ENCODE measurements around the gene CCDC91.

The CCDC91 gene

DNA sequence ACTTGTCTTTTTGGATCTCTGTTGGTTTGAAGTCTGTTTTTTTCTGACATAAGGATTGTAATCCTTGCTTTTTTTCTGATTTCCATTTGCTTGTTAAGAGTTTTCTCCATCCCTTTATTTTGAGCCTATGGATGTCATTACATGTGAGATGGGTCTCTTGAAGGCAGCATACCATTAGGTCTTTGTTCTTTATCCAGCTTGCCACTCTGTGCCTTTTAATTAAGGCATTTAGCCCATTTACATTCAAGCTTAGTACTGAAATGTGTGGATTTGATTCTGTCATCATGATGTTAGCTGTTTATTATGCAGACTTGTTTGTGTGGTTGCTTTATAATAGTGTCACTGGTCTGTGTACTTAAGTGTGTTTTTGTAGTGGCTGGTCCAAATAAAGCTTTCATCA, 100.0 kb downstream of the CCDC91 start:
- Histone ChIP-seq H3K9ac (ENCODE audit: low read length) (no peak overlapping the region), H3K36me3 (replicated peaks; ENCODE audit: low read depth, low read length) (peaks cover 11% of the 10 kb centered on the region), H3K4me1 (ENCODE audit: low read length) (peaks cover 10% of the 10 kb centered on the region), H4K20me1 (ENCODE audit: insufficient read depth, low read length) (no peaks in the 10 kb centered on the region), H2AFZ (ENCODE audit: low read depth, low read length) (no peak overlapping the region), H3K27me3 (ENCODE audit: low read depth, low read length) (no peaks in the 10 kb centered on the region), H3K4me3 (ENCODE audit: low read length) (no peak overlapping the region), H3K79me2 (ENCODE audit: low read length) (no peaks in the 10 kb centered on the region), H3K9me3 (ENCODE audit: insufficient read depth, low read length) (peaks cover 6% of the 10 kb centered on the region; the same call in 1 of the 2 replicates), H3K4me2 (ENCODE audit: low read length) (no peak overlapping the region), H3K27ac (ENCODE audit: low read length) (no peak overlapping the region)
- TF ChIP-seq, protein P1, sequence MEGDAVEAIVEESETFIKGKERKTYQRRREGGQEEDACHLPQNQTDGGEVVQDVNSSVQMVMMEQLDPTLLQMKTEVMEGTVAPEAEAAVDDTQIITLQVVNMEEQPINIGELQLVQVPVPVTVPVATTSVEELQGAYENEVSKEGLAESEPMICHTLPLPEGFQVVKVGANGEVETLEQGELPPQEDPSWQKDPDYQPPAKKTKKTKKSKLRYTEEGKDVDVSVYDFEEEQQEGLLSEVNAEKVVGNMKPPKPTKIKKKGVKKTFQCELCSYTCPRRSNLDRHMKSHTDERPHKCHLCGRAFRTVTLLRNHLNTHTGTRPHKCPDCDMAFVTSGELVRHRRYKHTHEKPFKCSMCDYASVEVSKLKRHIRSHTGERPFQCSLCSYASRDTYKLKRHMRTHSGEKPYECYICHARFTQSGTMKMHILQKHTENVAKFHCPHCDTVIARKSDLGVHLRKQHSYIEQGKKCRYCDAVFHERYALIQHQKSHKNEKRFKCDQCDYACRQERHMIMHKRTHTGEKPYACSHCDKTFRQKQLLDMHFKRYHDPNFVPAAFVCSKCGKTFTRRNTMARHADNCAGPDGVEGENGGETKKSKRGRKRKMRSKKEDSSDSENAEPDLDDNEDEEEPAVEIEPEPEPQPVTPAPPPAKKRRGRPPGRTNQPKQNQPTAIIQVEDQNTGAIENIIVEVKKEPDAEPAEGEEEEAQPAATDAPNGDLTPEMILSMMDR (IDR thresholded peaks at IDR 0.05; ENCODE audit: low read depth, low read length): no peak
- TF ChIP-seq EZH2phosphoT487 (IDR thresholded peaks at IDR 0.05; ENCODE audit: low read depth): no peak

DNA sequence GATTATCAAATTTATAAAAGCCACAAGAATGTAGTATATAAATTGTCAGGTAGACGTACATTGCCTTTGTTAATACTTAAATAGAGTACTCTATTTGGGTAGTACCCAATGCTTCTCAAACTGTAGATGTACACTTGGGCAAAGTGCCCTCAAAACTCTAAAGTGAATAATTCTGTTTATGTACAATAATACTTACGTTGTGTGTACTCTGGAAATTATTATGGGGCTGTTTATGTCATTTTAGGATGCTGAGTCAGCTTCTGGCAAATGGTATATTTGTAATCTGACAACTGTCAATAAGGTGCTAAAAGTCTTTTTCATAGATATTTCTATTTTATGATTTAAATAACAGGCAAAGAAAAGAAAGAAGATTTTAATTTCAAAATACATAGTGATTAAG, 102.4 kb downstream of the CCDC91 start:
- H3K9ac ChIP-seq (ENCODE audit: low read length): no peak overlapping the region
- no peaks in the 10 kb centered on the region for H4K20me1 ChIP-seq (ENCODE audit: insufficient read depth, low read length)
- H3K4me1 ChIP-seq (ENCODE audit: low read length): peaks cover 10% of the 10 kb centered on the region
- H3K27me3 ChIP-seq (ENCODE audit: low read depth, low read length): no peaks in the 10 kb centered on the region
- H2AFZ ChIP-seq (ENCODE audit: low read depth, low read length): no peak overlapping the region
- H3K4me3 ChIP-seq (ENCODE audit: low read length): no peak overlapping the region
- H3K9me3 ChIP-seq (ENCODE audit: insufficient read depth, low read length): peaks cover 6% of the 10 kb centered on the region; the same call in 1 of the 2 replicates
- H3K4me2 ChIP-seq (ENCODE audit: low read length): no peak overlapping the region
- H3K36me3 ChIP-seq (replicated peaks; ENCODE audit: low read depth, low read length): peaks cover 11% of the 10 kb centered on the region
- H3K27ac ChIP-seq (ENCODE audit: low read length): no peak overlapping the region
- no peaks in the 10 kb centered on the region for H3K79me2 ChIP-seq (ENCODE audit: low read length)
- TF ChIP-seq EZH2phosphoT487 (IDR thresholded peaks at IDR 0.05; ENCODE audit: low read depth): no peak
- TF ChIP-seq, protein P1 (IDR thresholded peaks at IDR 0.05; ENCODE audit: low read depth, low read length): no peak

DNA sequence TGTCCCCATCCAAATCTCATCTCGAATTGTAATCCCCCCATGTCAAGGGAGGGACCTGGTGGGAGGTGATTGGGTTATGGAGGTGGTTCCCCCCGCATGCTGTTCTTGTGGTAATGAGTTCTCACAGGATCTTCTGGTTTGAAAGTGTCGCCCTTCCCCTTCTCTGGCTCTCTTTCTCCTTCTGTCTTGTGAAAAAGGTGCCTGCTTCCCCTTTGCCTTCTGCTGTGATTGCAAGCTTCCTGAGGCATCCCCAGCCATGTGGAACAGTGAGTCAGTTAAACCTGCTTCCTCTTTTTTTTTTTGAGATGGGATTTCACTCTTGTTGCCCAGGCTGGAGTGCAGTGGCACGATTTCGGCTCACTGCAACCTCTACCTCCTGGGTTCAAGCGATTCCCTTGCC, 104.0 kb downstream of the CCDC91 start:
- no peak overlapping the region for H2AFZ ChIP-seq (ENCODE audit: low read depth, low read length)
- no peak overlapping the region for H3K9ac ChIP-seq (ENCODE audit: low read length)
- H3K4me3 ChIP-seq (ENCODE audit: low read length): no peak overlapping the region
- no peaks in the 10 kb centered on the region for H3K27me3 ChIP-seq (ENCODE audit: low read depth, low read length)
- H3K4me2 ChIP-seq (ENCODE audit: low read length): peak overlapping the region; percentile 26; the same call in 1 of the 2 replicates
- H4K20me1 ChIP-seq (ENCODE audit: insufficient read depth, low read length): no peaks in the 10 kb centered on the region
- H3K9me3 ChIP-seq (ENCODE audit: insufficient read depth, low read length): no peaks in the 10 kb centered on the region
- TF ChIP-seq EZH2phosphoT487 (IDR thresholded peaks at IDR 0.05; ENCODE audit: low read depth): no peak
- TF ChIP-seq, protein P1 (IDR thresholded peaks at IDR 0.05; ENCODE audit: low read depth, low read length): no peak
- no peak overlapping the region for H3K27ac ChIP-seq (ENCODE audit: low read length)
- H3K36me3 ChIP-seq (replicated peaks; ENCODE audit: low read depth, low read length): peaks cover 11% of the 10 kb centered on the region
- H3K79me2 ChIP-seq (ENCODE audit: low read length): no peaks in the 10 kb centered on the region
- H3K4me1 ChIP-seq (ENCODE audit: low read length): peaks cover 10% of the 10 kb centered on the region

DNA sequence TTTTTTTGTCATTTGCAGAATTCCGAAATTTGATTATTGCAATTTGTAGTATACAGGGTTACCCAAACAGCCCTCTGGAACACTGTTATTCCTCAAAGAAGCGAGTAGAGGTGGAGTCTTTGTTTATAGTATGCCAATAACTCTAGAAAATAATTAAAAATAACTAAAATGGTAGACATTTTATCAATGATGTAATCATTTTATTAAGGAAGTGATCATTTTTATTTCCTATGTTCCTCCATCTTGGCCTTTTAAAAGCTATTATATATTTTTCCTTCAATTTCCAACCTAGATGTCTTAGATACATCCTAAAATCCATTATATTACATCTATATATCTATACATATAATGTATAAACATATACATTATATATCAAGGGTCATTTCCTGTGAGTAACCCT, 106.0 kb downstream of the CCDC91 start:
- Histone ChIP-seq H3K4me2 (ENCODE audit: low read length) (no peak overlapping the region), H3K27ac (ENCODE audit: low read length) (no peak overlapping the region), H3K9me3 (ENCODE audit: insufficient read depth, low read length) (no peaks in the 10 kb centered on the region), H4K20me1 (ENCODE audit: insufficient read depth, low read length) (no peaks in the 10 kb centered on the region), H2AFZ (ENCODE audit: low read depth, low read length) (no peak overlapping the region), H3K9ac (ENCODE audit: low read length) (no peak overlapping the region), H3K27me3 (ENCODE audit: low read depth, low read length) (no peaks in the 10 kb centered on the region), H3K4me1 (ENCODE audit: low read length) (peaks cover 10% of the 10 kb centered on the region), H3K36me3 (replicated peaks; ENCODE audit: low read depth, low read length) (peaks cover 4% of the 10 kb centered on the region), H3K79me2 (ENCODE audit: low read length) (no peaks in the 10 kb centered on the region), H3K4me3 (ENCODE audit: low read length) (no peak overlapping the region)
- TF ChIP-seq, protein P1 (IDR thresholded peaks at IDR 0.05; ENCODE audit: low read depth, low read length): no peak
- TF ChIP-seq EZH2phosphoT487 (IDR thresholded peaks at IDR 0.05; ENCODE audit: low read depth): no peak
